ENCODE results near the gene PPP1R2.

PPP1R2 gene

GRCh38 chr3:195467641-195468390 is 75.3 kb downstream of the PPP1R2 start:
- CTCF ChIA-PET: no interaction called here

DNA sequence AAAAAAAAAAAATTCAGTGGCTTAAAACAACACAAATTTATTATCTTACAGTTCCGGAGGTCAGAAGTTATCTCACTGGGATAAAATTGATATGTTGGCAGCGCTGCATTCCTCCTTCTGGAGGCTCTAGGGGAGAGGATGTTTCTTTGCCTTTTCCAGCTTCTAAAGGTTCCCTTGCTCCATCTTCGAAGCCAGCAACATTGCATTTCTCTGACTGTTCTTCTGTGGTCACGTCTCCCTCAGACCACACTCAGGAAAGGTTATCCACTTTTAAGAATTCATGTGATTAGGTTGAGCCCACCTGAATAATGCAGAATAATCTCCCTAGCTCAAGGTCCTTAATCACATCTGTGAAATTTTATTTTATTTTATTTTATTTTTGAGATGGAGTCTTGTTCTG is 76.9 kb downstream of the PPP1R2 start:
- no peak for TF ChIP-seq TARDBP (IDR thresholded peaks at IDR 0.05)
- CTCF ChIA-PET: no interaction called here
- POLR2A ChIA-PET: no interaction called here
- no peak for DNase-seq (ENCODE audit: extremely low spot score)

More at GRCh38 chr3:195467641-195468390, 75.3 kb downstream of the PPP1R2 start:
- POLR2A ChIA-PET: no interaction called here
- no peak for DNase-seq (ENCODE audit: extremely low spot score)
- TF ChIP-seq L3MBTL2 (conservative IDR thresholded peaks at IDR 0.05): no peak
- no peak for TF ChIP-seq ELF4 (IDR thresholded peaks at IDR 0.05)
- no peak for TF ChIP-seq FOXA1 (IDR thresholded peaks at IDR 0.05)
- TF ChIP-seq SP1 (IDR thresholded peaks at IDR 0.05): no peak

Data from HEK293T (cell line).